Caco-2 (cell line): ENCODE data around the gene ADCY9. TPM values are rescaled to one million over a fixed set of nuclear protein-coding genes. Genes with fewer than 3 reads are reported as not detected.

ENCODE experiments used
- BruUV-seq: library from RNA; stranded (reverse); fragments of 400-500 nt; replicated peaks from 2 replicates; lab custom pipeline; 2021; lab: Mats Ljungman, UMichigan
- CTCF ChIA-PET: fragments of 300-600 bp; sonication (Branson Sonifier 250); formaldehyde crosslinking; loops from one replicate; lab custom pipeline; 2022; ENCODE audit warnings: antibody characterized with exemption; lab: Charles Lee
- POLR2A ChIA-PET: fragments of 300-600 bp; sonication (Branson Sonifier 250); formaldehyde crosslinking; loops from one replicate; lab custom pipeline; 2022; ENCODE audit warnings: antibody characterized with exemption; lab: Charles Lee
- DNase-seq, 2 experiments: peaks; one replicate each; pipeline versions ENCODE4 v3.0.0 to v3.0.0-alpha.2; 2020 to 2022
- H3K27me3 ChIP-seq: replicated peaks from 2 replicates; pipeline ENCODE4 v1.6.0; 2011; ENCODE audit warnings: low read length; ENCODE audit not compliant: control insufficient read depth, insufficient read depth
- H3K36me3 ChIP-seq: 2 replicates; pipeline ENCODE4 v1.5.1; 2011; ENCODE audit warnings: low read length; ENCODE audit not compliant: control insufficient read depth, insufficient read depth
- H3K4me1 ChIP-seq: fragments of 250-450 bp; sonication (Bioruptor Pico); 2 replicates; pipeline ENCODE4 v1.5.1; 2020; ENCODE audit warnings: mild to moderate bottlenecking
- H3K4me3 ChIP-seq: 2 replicates; pipeline ENCODE4 v1.5.1; 2011; ENCODE audit warnings: low read depth, mild to moderate bottlenecking, control low read depth, low read length
- H3K9me3 ChIP-seq: fragments of 250-450 bp; sonication (Bioruptor Pico); 2 replicates; pipeline ENCODE4 v1.5.1; 2020; ENCODE audit warnings: mild to moderate bottlenecking, moderate library complexity
- H3K27ac Mint-ChIP-seq: one replicate; pipeline ENCODE4 v1.8.0; 2022; ENCODE audit warnings: mixed read lengths; ENCODE audit not compliant: unreplicated experiment
- H3K27me3 Mint-ChIP-seq: one replicate; pipeline ENCODE4 v1.8.0; 2022; ENCODE audit warnings: mixed read lengths; ENCODE audit not compliant: insufficient read depth, unreplicated experiment
- H3K36me3 Mint-ChIP-seq: one replicate; pipeline ENCODE4 v1.8.0; 2022; ENCODE audit warnings: mild to moderate bottlenecking, mixed read lengths; ENCODE audit not compliant: insufficient read depth, unreplicated experiment
- H3K4me1 Mint-ChIP-seq: one replicate; pipeline ENCODE4 v1.8.0; 2022; ENCODE audit warnings: low read depth, mixed read lengths; ENCODE audit not compliant: unreplicated experiment
- H3K4me3 Mint-ChIP-seq: one replicate; pipeline ENCODE4 v1.8.0; 2022; ENCODE audit warnings: mild to moderate bottlenecking, moderate library complexity, mixed read lengths; ENCODE audit not compliant: unreplicated experiment
- H3K9me3 Mint-ChIP-seq: one replicate; pipeline ENCODE4 v1.8.0; 2022; ENCODE audit warnings: mixed read lengths; ENCODE audit not compliant: unreplicated experiment
- intact Hi-C: fragments of 100-400 bp; cut with micrococcal nuclease; formaldehyde crosslinking; loops from one replicate; pipeline ENCODE4 v1.10.0; 2022; ENCODE audit not compliant: unreplicated experiment
- total RNA-seq: library from RNA; stranded (reverse); gene quantifications from 2 replicates; pipeline ENCODE4 v1.2.3, GENCODE V29; 2022
- TF ChIP-seq, protein P1 (sequence below), 2 experiments: fragments of 200-600 bp in 1 of 2; IDR thresholded peaks; 1 replicate in 1 of 2; 2 replicates in 1 of 2; pipeline versions ENCODE4 v1.5.1 to v1.8.0; 2011 to 2022; ENCODE audit warnings: antibody characterized with exemption in 1 of 2, control low read depth in 1 of 2, inconsistent platforms in 1 of 2, low read depth in 1 of 2, low read length in 1 of 2, mild to moderate bottlenecking in 1 of 2, moderate library complexity in 1 of 2; ENCODE audit not compliant: insufficient read depth in 1 of 2, severe bottlenecking in 1 of 2, unreplicated experiment in 1 of 2

The ADCY9 gene
- total RNA-seq, 1 experiment from 2014 or later = 11.5 TPM

DNA sequence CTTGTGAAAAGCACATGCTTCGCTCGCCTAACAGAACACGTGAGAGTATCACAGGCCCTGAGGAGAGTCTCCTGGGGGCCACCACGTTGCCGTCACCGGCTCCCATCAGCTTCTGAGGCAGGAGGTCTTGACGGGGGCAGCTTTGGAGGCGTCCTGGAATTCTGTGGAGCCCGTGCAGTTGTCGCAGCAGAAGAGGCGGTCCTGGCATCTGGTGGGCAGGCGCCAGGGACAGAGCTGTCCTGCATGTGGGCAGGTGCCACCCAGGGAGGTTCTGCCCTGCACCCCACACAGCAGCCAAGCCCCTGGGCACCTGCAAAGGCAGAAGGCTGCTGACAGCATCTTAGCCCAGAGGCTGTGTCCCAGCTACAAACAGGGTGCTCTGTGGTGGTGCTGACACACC lies 136.7 kb downstream of the ADCY9 start:
- TF ChIP-seq, protein P1, sequence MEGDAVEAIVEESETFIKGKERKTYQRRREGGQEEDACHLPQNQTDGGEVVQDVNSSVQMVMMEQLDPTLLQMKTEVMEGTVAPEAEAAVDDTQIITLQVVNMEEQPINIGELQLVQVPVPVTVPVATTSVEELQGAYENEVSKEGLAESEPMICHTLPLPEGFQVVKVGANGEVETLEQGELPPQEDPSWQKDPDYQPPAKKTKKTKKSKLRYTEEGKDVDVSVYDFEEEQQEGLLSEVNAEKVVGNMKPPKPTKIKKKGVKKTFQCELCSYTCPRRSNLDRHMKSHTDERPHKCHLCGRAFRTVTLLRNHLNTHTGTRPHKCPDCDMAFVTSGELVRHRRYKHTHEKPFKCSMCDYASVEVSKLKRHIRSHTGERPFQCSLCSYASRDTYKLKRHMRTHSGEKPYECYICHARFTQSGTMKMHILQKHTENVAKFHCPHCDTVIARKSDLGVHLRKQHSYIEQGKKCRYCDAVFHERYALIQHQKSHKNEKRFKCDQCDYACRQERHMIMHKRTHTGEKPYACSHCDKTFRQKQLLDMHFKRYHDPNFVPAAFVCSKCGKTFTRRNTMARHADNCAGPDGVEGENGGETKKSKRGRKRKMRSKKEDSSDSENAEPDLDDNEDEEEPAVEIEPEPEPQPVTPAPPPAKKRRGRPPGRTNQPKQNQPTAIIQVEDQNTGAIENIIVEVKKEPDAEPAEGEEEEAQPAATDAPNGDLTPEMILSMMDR (IDR thresholded peaks at IDR 0.05; ENCODE audit: insufficient read depth in 1 of 2, low read depth in 1 of 2, low read length in 1 of 2, severe bottlenecking in 1 of 2, unreplicated experiment in 1 of 2) = no peak
- DNase-seq = no peak
- Mint-ChIP-seq H3K4me1 (no peaks in the 10 kb centered on the region), H3K27me3 (no peaks in the 10 kb centered on the region), H3K4me3 (no peak overlapping the region), H3K9me3 (no peaks in the 10 kb centered on the region), H3K27ac (no peak overlapping the region), H3K36me3 (peaks cover 24% of the 10 kb centered on the region)
- POLR2A ChIA-PET = no interaction called here
- CTCF ChIA-PET = no interaction called here
- no peaks in the 10 kb centered on the region for H3K9me3 ChIP-seq
- H3K27me3 ChIP-seq = no peaks in the 10 kb centered on the region
- H3K36me3 ChIP-seq = no peaks in the 10 kb centered on the region
- no peak overlapping the region for H3K4me3 ChIP-seq
- no TSS peak for BruUV-seq
- H3K4me1 ChIP-seq = peaks cover 5% of the 10 kb centered on the region; the same call in 1 of the 2 replicates
- intact Hi-C loops = no loop called here

- Mint-ChIP-seq H3K4me3 (no peak overlapping the region), H3K27me3 (no peaks in the 10 kb centered on the region), H3K27ac (no peak overlapping the region), H3K9me3 (no peaks in the 10 kb centered on the region), H3K4me1 (no peaks in the 10 kb centered on the region), H3K36me3 (peaks cover 24% of the 10 kb centered on the region)
- ChIA-PET POLR2A (interaction anchor here (0.5 kb wide), 1 partner anchor 12 kb away, joined by 3 read pairs; no protein-coding TSS in a partner anchor), CTCF (interaction anchor here (0.5 kb wide), 1 partner anchor 75 kb away, joined by 3 read pairs; no protein-coding TSS in a partner anchor)
- Histone ChIP-seq H3K4me1 (peaks cover 5% of the 10 kb centered on the region; the same call in 1 of the 2 replicates), H3K36me3 (no peaks in the 10 kb centered on the region), H3K27me3 (no peaks in the 10 kb centered on the region), H3K4me3 (no peak overlapping the region), H3K9me3 (no peaks in the 10 kb centered on the region)
- BruUV-seq = no TSS peak
- DNase-seq = no peak
- TF ChIP-seq, protein P1 (IDR thresholded peaks at IDR 0.05; ENCODE audit: insufficient read depth in 1 of 2, low read depth in 1 of 2, low read length in 1 of 2, severe bottlenecking in 1 of 2, unreplicated experiment in 1 of 2) = no peak
- intact Hi-C loops = no loop called here
Observed at GRCh38 chr16:3979070-3979469, 137.2 kb downstream of the ADCY9 start.

- no TSS peak for BruUV-seq
- Histone ChIP-seq H3K27me3 (no peaks in the 10 kb centered on the region), H3K4me1 (no peaks in the 10 kb centered on the region), H3K4me3 (no peak overlapping the region), H3K9me3 (no peaks in the 10 kb centered on the region), H3K36me3 (no peaks in the 10 kb centered on the region)
- intact Hi-C loops = no loop called here
- Mint-ChIP-seq H3K27ac (no peak overlapping the region), H3K36me3 (peaks cover 15% of the 10 kb centered on the region), H3K9me3 (no peaks in the 10 kb centered on the region), H3K27me3 (no peaks in the 10 kb centered on the region), H3K4me1 (no peaks in the 10 kb centered on the region), H3K4me3 (no peak overlapping the region)
- ChIA-PET CTCF (no interaction called here), POLR2A (no interaction called here)
- TF ChIP-seq, protein P1 (IDR thresholded peaks at IDR 0.05; ENCODE audit: insufficient read depth in 1 of 2, low read depth in 1 of 2, low read length in 1 of 2, severe bottlenecking in 1 of 2, unreplicated experiment in 1 of 2) = no peak
- no peak for DNase-seq
Observed at GRCh38 chr16:3977376-3977775, 138.9 kb downstream of the ADCY9 start.
